ENCODE data around the gene MYO1E. TPM values are rescaled to one million over a fixed set of nuclear protein-coding genes. Genes with fewer than 3 reads are reported as not detected.
"Not testable (repeated sequence)": the region's sequence is repeated elsewhere in the genome, so short reads cannot be mapped to it uniquely, and the experiment has no call there.

MYO1E gene
- total and polyA plus RNA-seq, 7 experiments from 2014 or later, result 2.3 to 67.1 (median 3.7) TPM; not detected in 2

GRCh38 chr15:59289574-59289973 is 83.1 kb downstream of the MYO1E start:
- Mint-ChIP-seq H3K27me3 (peaks cover 0 to 12% (median 0%) of the 10 kb centered on the region in 5 donors), H3K9me3 (no peaks in the 10 kb centered on the region), H3K27ac (no peak overlapping the region), H3K4me1 (peaks cover 0 to 13% (median 0%) of the 10 kb centered on the region in 7 donors), H3K4me3 (no peak overlapping the region), H3K36me3 (peaks cover 0 to 4% (median 0%) of the 10 kb centered on the region in 5 donors)
- intact Hi-C loops (cut with micrococcal nuclease), result no loop called here
- ATAC-seq (no peak), DNase-seq (no peak)
- ChIA-PET POLR2A (no interaction called here), CTCF (no interaction called here)
- no peak overlapping the region for H3K27ac ChIP-seq (ENCODE audit: low read depth, low read length)
- no peaks in the 10 kb centered on the region for H3K36me3 ChIP-seq (ENCODE audit: control insufficient read depth in 2 of 3, insufficient read depth in 3 of 3, low read length in 3 of 3)
- H3K27me3 ChIP-seq (ENCODE audit: control insufficient read depth in 2 of 2, insufficient read depth in 2 of 2, low read length in 2 of 2), result no peaks in the 10 kb centered on the region
- no peak overlapping the region for H3K4me3 ChIP-seq (ENCODE audit: low read length)
- no peaks in the 10 kb centered on the region for H3K9me3 ChIP-seq (ENCODE audit: control insufficient read depth in 2 of 3, low read length in 3 of 3)
- no peaks in the 10 kb centered on the region for H3K4me1 ChIP-seq (ENCODE audit: control insufficient read depth in 2 of 2, insufficient read depth in 2 of 2, low read length in 2 of 2)

- Histone ChIP-seq H3K9me3 (ENCODE audit: control insufficient read depth in 2 of 3, low read length in 3 of 3) (no peaks in the 10 kb centered on the region), H3K27me3 (ENCODE audit: control insufficient read depth in 2 of 2, insufficient read depth in 2 of 2, low read length in 2 of 2) (no peaks in the 10 kb centered on the region), H3K36me3 (ENCODE audit: control insufficient read depth in 2 of 3, insufficient read depth in 3 of 3, low read length in 3 of 3) (no peaks in the 10 kb centered on the region), H3K27ac (ENCODE audit: low read depth, low read length) (no peak overlapping the region), H3K4me1 (ENCODE audit: control insufficient read depth in 2 of 2, insufficient read depth in 2 of 2, low read length in 2 of 2) (no peaks in the 10 kb centered on the region), H3K4me3 (ENCODE audit: low read length) (no peak overlapping the region)
- CTCF ChIA-PET, result no interaction called here
- Mint-ChIP-seq H3K27me3 (peaks cover 0 to 18% (median 0%) of the 10 kb centered on the region in 5 donors), H3K36me3 (peaks cover 0 to 7% (median 0%) of the 10 kb centered on the region in 5 donors), H3K9me3 (no peaks in the 10 kb centered on the region), H3K4me1 (peaks cover 0 to 27% (median 0%) of the 10 kb centered on the region in 7 donors), H3K27ac (no peak overlapping the region), H3K4me3 (no peak overlapping the region)
- POLR2A ChIA-PET, result no interaction called here
- intact Hi-C loops (cut with micrococcal nuclease), result no loop called here
- ATAC-seq (no peak), DNase-seq (no peak)
These were observed 88.8 kb downstream of the MYO1E start for GRCh38 chr15:59283717-59284391.

GRCh38 chr15:59282515-59283337 is 89.9 kb downstream of the MYO1E start:
- Histone ChIP-seq H3K27ac (ENCODE audit: low read depth, low read length) (no peak overlapping the region), H3K36me3 (ENCODE audit: control insufficient read depth in 2 of 3, insufficient read depth in 3 of 3, low read length in 3 of 3) (no peaks in the 10 kb centered on the region), H3K4me3 (ENCODE audit: low read length) (no peak overlapping the region), H3K9me3 (ENCODE audit: control insufficient read depth in 2 of 3, low read length in 3 of 3) (no peaks in the 10 kb centered on the region), H3K4me1 (ENCODE audit: control insufficient read depth in 2 of 2, insufficient read depth in 2 of 2, low read length in 2 of 2) (no peaks in the 10 kb centered on the region), H3K27me3 (ENCODE audit: control insufficient read depth in 2 of 2, insufficient read depth in 2 of 2, low read length in 2 of 2) (no peaks in the 10 kb centered on the region)
- no peak for DNase-seq
- Mint-ChIP-seq H3K27me3 (peaks cover 0 to 18% (median 0%) of the 10 kb centered on the region in 5 donors), H3K9me3 (no peaks in the 10 kb centered on the region), H3K36me3 (peaks cover 0 to 7% (median 0%) of the 10 kb centered on the region in 5 donors), H3K4me3 (no peak overlapping the region), H3K4me1 (peaks cover 0 to 27% (median 0%) of the 10 kb centered on the region in 7 donors), H3K27ac (peak overlapping the region in 1 of 9 donors; percentile 52)
- ChIA-PET POLR2A (no interaction called here), CTCF (no interaction called here)
- ATAC-seq, result no peak
- intact Hi-C loops (cut with micrococcal nuclease), result no loop called here

- no peaks in the 10 kb centered on the region for H3K36me3 ChIP-seq (ENCODE audit: control insufficient read depth in 2 of 3, insufficient read depth in 3 of 3, low read length in 3 of 3)
- Mint-ChIP-seq H3K36me3 (peaks cover 0 to 3% (median 0%) of the 10 kb centered on the region in 5 donors), H3K4me3 (no peak overlapping the region), H3K27ac (no peak overlapping the region), H3K9me3 (no peaks in the 10 kb centered on the region), H3K4me1 (peaks cover 0 to 34% (median 0%) of the 10 kb centered on the region in 7 donors), H3K27me3 (peaks cover 0 to 18% (median 0%) of the 10 kb centered on the region in 5 donors)
- no peak overlapping the region for H3K27ac ChIP-seq (ENCODE audit: low read depth, low read length)
- POLR2A ChIA-PET, result no interaction called here
- no peaks in the 10 kb centered on the region for H3K27me3 ChIP-seq (ENCODE audit: control insufficient read depth in 2 of 2, insufficient read depth in 2 of 2, low read length in 2 of 2)
- ATAC-seq (no peak), DNase-seq (no peak)
- H3K9me3 ChIP-seq (ENCODE audit: control insufficient read depth in 2 of 3, low read length in 3 of 3), result no peaks in the 10 kb centered on the region
- intact Hi-C loops (cut with micrococcal nuclease), result no loop called here
- no peaks in the 10 kb centered on the region for H3K4me1 ChIP-seq (ENCODE audit: control insufficient read depth in 2 of 2, insufficient read depth in 2 of 2, low read length in 2 of 2)
- H3K4me3 ChIP-seq (ENCODE audit: low read length), result no peak overlapping the region
- CTCF ChIA-PET, result no interaction called here
These were observed 91.0 kb downstream of the MYO1E start for GRCh38 chr15:59281699-59282098.

- CTCF ChIA-PET, result no interaction called here
- Mint-ChIP-seq H3K4me1 (peaks cover 0 to 42% (median 0%) of the 10 kb centered on the region in 7 donors), H3K27me3 (peaks cover 0 to 18% (median 0%) of the 10 kb centered on the region in 5 donors), H3K4me3 (no peak overlapping the region), H3K9me3 (no peaks in the 10 kb centered on the region), H3K27ac (no peak overlapping the region), H3K36me3 (peaks cover 0 to 6% (median 0%) of the 10 kb centered on the region in 5 donors)
- H3K4me1 ChIP-seq (ENCODE audit: control insufficient read depth in 2 of 2, insufficient read depth in 2 of 2, low read length in 2 of 2), result no peaks in the 10 kb centered on the region
- H3K36me3 ChIP-seq (ENCODE audit: control insufficient read depth in 2 of 3, insufficient read depth in 3 of 3, low read length in 3 of 3), result no peaks in the 10 kb centered on the region
- POLR2A ChIA-PET, result no interaction called here
- no peak overlapping the region for H3K27ac ChIP-seq (ENCODE audit: low read depth, low read length)
- H3K27me3 ChIP-seq (ENCODE audit: control insufficient read depth in 2 of 2, insufficient read depth in 2 of 2, low read length in 2 of 2), result no peaks in the 10 kb centered on the region
- H3K4me3 ChIP-seq (ENCODE audit: low read length), result no peak overlapping the region
- no peaks in the 10 kb centered on the region for H3K9me3 ChIP-seq (ENCODE audit: control insufficient read depth in 2 of 3, low read length in 3 of 3)
- intact Hi-C loops (cut with micrococcal nuclease), result no loop called here
- no peak for ATAC-seq
- no peak for DNase-seq
These were observed 91.8 kb downstream of the MYO1E start for GRCh38 chr15:59280855-59281254.

- H3K27ac Mint-ChIP-seq; H3K4me3 ChIP-seq (ENCODE audit: low read length); H3K9me3 Mint-ChIP-seq; H3K27ac ChIP-seq (ENCODE audit: low read depth, low read length); ATAC-seq; H3K36me3 Mint-ChIP-seq; H3K36me3 ChIP-seq (ENCODE audit: control insufficient read depth in 2 of 3, insufficient read depth in 3 of 3, low read length in 3 of 3); POLR2A ChIA-PET; H3K4me1 ChIP-seq (ENCODE audit: control insufficient read depth in 2 of 2, insufficient read depth in 2 of 2, low read length in 2 of 2); H3K4me3 Mint-ChIP-seq; intact Hi-C loops (cut with micrococcal nuclease); H3K9me3 ChIP-seq (ENCODE audit: control insufficient read depth in 2 of 3, low read length in 3 of 3); DNase-seq; H3K27me3 ChIP-seq (ENCODE audit: control insufficient read depth in 2 of 2, insufficient read depth in 2 of 2, low read length in 2 of 2): not testable (repeated sequence)
- Mint-ChIP-seq H3K4me1 (peaks cover 0 to 47% (median 0%) of the 10 kb centered on the region in 7 donors), H3K27me3 (peaks cover 0 to 20% (median 0%) of the 10 kb centered on the region in 5 donors)
- CTCF ChIA-PET, result interaction anchor here (0.6 kb wide), 1 partner anchor 899 kb away, joined by 5 read pairs; no protein-coding TSS in a partner anchor
These were observed 92.4 kb downstream of the MYO1E start for GRCh38 chr15:59280292-59280691.

All from naive thymus-derived CD4-positive, alpha-beta T cell (primary cell).